ENCODE results near the gene SLC35F4.

Gene SLC35F4

DNA sequence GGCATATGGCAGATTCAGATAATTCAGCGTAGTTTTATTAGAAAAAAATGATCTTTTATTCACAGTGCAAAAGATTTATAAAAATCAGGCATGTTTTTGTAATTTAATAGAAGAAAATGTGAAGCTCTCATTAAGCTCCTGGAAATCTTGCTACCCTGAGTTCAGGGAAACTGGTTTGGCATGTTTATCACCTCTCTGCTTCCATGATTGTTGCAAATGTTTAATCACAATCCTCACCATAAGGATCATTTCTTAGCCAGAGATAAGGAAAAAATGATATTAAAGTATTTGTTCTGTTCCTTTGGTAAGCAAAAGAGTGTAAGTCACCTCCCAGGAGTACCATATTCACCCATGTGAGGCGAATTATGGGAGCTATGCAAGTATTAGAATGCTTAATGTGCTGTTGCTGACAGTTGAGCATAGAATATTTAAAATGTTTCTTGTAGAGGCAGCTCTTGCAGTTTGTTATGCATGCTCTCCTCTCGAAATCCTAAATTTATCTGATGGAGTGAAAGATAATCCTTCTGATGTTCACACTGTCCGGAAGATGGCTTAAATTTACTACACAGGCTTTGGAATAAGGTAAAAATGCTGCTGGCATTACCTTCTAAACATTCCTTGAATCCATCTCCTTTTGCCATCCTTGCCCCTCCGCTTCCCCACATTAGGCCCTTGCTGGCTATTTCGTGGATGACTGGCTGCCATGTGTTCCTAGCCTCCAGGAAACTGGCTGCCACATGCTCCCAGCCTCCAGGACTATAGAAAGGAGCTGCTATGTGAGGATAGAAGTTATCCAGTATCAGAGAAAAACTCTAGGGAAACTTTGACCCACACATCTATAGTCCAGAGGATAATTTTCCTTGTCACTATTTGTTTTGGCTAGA lies 256.5 kb downstream of the SLC35F4 start:
- DNase-seq = no peak

GRCh38 chr14:57607086-57607485 lies 258.8 kb downstream of the SLC35F4 start:
- no peak for DNase-seq

- no peak for DNase-seq
These were observed 282.5 kb downstream of the SLC35F4 start for GRCh38 chr14:57583396-57583795.

- DNase-seq = no peak
These were observed 283.1 kb downstream of the SLC35F4 start for GRCh38 chr14:57582746-57583145.

GRCh38 chr14:57578801-57579200 lies 287.1 kb downstream of the SLC35F4 start:
- no peak for DNase-seq

GRCh38 chr14:57576498-57576897 lies 289.4 kb downstream of the SLC35F4 start:
- no peak for DNase-seq

- no peak for DNase-seq
These were observed 290.4 kb downstream of the SLC35F4 start for GRCh38 chr14:57575482-57575881.

GRCh38 chr14:57574617-57575288 lies 291.1 kb downstream of the SLC35F4 start:
- no peak for DNase-seq

DNA sequence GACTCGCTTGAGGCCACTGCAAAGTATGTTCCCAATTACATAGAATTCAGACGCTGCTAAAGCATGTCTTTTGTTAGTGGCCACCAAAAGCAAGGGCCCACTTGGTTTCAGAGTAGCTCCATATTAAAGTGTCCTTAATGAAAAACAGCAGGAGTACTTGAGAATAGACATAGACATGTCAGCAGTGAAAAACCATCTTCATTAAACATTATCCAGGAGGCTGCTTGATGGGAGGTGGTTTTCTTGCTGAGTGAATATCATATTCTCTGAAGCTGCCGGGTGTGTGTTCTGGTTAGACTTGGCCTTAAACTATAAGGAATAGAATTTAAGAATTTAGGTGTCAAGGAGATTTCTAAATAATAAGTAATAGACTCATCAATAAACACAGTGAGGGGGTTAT lies 292.7 kb downstream of the SLC35F4 start:
- no peak for DNase-seq

- no peak for DNase-seq
These were observed 297.3 kb downstream of the SLC35F4 start for GRCh38 chr14:57568554-57568953.

DNA sequence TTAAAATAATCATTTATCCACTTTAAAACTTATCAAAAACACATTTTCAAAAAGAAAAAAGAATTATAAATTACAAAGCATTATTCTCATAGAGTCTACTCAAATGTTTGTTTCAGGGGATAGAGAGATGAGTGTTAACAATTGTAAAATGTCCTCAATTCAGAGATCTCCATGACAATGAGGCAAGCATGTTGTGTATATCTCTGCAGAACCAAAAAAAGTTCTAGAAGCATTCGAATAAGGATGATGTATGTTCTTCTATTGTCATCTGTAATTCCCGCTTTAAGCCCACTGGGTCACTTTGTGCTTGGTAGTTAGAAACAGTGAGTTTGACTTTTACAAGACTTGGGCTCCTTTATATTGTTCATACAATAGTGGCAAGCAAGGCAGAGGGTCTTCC lies 298.7 kb downstream of the SLC35F4 start:
- DNase-seq = no peak

DNA sequence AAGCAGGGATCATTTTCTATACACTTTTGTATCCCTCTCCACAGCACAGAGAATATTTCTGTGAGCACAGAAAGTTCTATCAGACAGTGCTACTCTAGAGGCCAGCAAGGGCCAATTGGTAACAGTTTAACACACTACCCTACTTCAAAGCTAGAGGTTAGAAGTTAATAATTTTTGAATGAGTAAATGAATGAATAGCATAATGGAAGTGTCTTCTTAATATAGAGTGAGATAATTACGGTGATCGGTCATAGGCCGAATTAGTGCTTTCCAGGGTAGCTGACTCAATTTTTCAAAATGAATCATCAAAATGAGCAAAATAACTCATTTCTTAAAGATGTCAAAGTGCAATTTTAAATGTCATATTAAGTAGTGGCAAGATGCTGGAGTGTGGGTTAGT lies 305.2 kb downstream of the SLC35F4 start:
- DNase-seq = no peak

DNA sequence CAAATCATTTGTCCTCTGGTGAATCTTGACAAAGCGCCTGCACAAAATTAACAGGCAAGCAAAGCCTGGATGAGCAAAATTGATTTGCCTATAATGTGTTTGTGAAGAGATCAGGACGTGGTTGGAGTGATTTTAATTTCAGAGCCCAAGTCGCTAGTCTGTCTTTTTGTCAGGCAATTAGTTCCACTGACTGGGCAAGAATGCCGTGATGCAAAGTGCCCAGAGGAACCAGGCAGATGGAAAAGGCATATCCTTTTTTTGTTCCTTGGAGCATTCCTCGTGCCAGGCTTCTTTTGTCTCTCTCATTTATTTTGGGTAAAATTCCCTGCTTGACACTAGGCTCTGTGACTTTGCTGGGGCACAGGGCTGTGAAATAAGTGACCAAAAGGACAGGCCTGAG lies 306.3 kb downstream of the SLC35F4 start:
- DNase-seq = no peak

GRCh38 chr14:57549765-57550420 lies 316.0 kb downstream of the SLC35F4 start:
- DNase-seq = no peak

DNA sequence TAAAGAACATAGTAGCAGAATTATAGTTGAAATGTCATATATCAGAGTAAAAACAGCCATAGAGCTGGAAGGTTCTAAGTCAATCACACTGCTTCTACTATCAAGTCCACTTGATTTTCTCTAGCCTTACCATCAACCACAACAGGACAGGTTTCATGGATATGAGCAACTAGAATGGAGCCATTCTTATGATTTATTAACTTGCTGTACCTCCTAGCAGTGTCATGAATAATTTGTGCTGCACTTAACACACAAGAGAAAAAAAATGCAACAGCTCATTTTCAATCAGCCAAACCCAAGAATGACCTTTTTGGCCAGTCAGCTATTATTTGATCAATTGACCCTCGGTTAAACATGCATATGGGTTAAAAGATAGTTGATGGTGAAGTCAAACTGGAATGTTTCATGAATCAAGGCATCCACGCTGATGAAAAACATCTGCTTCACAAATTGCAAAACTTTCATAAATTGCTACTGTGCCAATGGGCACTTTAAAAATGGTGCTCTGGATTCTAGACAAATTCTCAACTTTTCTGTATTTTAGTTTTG lies 316.8 kb downstream of the SLC35F4 start:
- DNase-seq = no peak

GRCh38 chr14:57547131-57547530 lies 318.8 kb downstream of the SLC35F4 start:
- no peak for DNase-seq

DNA sequence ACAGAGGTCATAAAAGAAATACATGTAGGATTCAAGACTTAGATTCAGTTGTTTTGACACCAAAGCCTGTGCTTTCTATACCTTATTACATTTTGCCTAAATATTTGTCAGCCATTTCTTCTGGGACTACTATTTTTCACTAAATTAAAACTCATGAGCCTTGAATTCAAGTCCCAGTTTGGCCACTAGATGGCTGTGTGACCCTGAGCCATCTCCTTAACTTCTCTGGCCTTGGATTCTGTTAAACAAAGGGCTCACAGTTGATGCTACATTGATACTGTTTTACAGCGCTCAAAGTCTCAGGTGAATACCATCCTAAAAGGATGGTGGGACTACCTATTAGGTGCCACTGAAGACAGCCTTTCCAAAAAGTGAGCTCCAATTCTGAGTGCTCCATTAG lies 332.7 kb downstream of the SLC35F4 start:
- DNase-seq = no peak

DNA sequence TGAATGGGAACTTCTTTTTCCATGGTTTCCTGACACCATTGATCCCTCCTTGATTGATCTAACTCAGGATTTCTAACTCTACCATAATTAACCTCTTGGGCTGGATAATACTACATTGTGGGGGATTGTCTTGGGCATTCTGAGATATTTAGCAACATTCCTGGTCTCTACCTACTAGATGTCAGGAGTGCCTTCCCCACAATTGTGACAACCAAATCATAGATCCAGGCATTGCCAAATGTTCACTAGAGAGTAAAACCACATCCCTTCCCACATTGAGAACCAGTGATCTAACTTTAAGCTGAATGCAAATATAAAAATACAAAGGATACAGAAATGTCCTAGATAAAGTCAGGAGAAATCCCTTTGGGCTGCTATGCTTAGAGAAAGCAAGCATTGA lies 335.3 kb downstream of the SLC35F4 start:
- no peak for DNase-seq

- no peak for DNase-seq
These were observed 338.9 kb downstream of the SLC35F4 start for GRCh38 chr14:57526942-57527341.

DNA sequence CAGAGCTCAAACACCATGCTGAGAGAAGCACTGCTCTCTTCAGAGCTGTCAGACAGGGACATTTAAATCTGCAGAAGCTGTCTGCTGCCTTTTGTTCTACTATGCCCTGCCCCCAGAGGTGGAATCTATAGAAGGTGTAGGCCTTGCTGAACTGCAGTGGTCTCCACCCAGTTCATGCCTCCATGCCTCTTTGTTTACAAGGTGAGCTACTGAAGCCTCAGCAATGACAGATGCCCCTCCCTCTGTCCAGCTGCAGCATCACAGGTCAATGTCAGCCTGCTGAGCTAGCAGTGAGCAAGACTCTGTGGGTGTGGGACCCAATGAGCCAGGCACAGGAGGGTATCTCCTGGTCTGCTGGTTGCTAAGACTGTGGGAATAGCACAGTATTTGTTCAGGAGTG lies 346.8 kb downstream of the SLC35F4 start:
- no peak for DNase-seq
